Smooth muscle cell (in vitro differentiated cells): ENCODE measurements around the gene CHST8. TPM values are rescaled to one million over a fixed set of nuclear protein-coding genes. Genes with fewer than 3 reads are reported as not detected.

Experiments used
- DNase-seq: peaks from one replicate; lab custom pipeline; 2025; ENCODE audit not compliant: unreplicated experiment; lab: John Stamatoyannopoulos, UW
- H2AFZ ChIP-seq: fragments of 200-600 bp; sonication (generic); 2 replicates; pipeline ENCODE4 v1.6.0; 2016; ENCODE audit warnings: antibody characterized with exemption, low read depth, mild to moderate bottlenecking
- H3F3A ChIP-seq: fragments of 200-600 bp; sonication (generic); 2 replicates; pipeline ENCODE4 v1.6.0; 2017; ENCODE audit warnings: antibody characterized with exemption, low read depth
- H3K27ac ChIP-seq: fragments of 200-600 bp; sonication (generic); 2 replicates; pipeline ENCODE4 v1.5.1; 2016; ENCODE audit warnings: low read depth, mild to moderate bottlenecking
- H3K27me3 ChIP-seq: fragments of 200-600 bp; sonication (generic); 2 replicates; pipeline ENCODE4 v1.6.1; 2016; ENCODE audit warnings: low read depth, mild to moderate bottlenecking
- H3K36me3 ChIP-seq: fragments of 200-600 bp; sonication (generic); 2 replicates; pipeline ENCODE4 v1.5.1; 2016; ENCODE audit warnings: low read depth
- H3K4me1 ChIP-seq: fragments of 200-600 bp; sonication (generic); 2 replicates; pipeline ENCODE4 v1.5.1; 2016; ENCODE audit warnings: low read depth
- H3K4me2 ChIP-seq: fragments of 200-600 bp; sonication (generic); 2 replicates; pipeline ENCODE4 v1.6.0; 2016; ENCODE audit warnings: mild to moderate bottlenecking
- H3K4me3 ChIP-seq: fragments of 200-600 bp; sonication (generic); 2 replicates; pipeline ENCODE4 v1.5.1; 2016; ENCODE audit warnings: mild to moderate bottlenecking
- H3K79me2 ChIP-seq: fragments of 200-600 bp; sonication (generic); 2 replicates; pipeline ENCODE4 v1.6.0; 2016; ENCODE audit warnings: low read depth, mild to moderate bottlenecking
- H3K9ac ChIP-seq: fragments of 200-600 bp; sonication (generic); 2 replicates; pipeline ENCODE4 v1.6.0; 2016; ENCODE audit warnings: low read depth
- H3K9me3 ChIP-seq: fragments of 200-600 bp; sonication (generic); replicated peaks from 2 replicates; pipeline ENCODE4 v1.5.1; 2016; ENCODE audit warnings: low read depth
- H4K20me1 ChIP-seq: fragments of 200-600 bp; sonication (generic); 2 replicates; pipeline ENCODE4 v1.6.0; 2016; ENCODE audit warnings: low read depth
- CTCF ChIP-seq: fragments of 200-600 bp; sonication (generic); IDR thresholded peaks from 2 replicates; pipeline ENCODE4 v1.5.1; 2017; ENCODE audit warnings: borderline replicate concordance, mild to moderate bottlenecking, antibody characterized with exemption; ENCODE audit not compliant: insufficient read depth, poor library complexity, severe bottlenecking
- WGBS: methylation state at CpG from one replicate; pipeline ENCODE4 v1.1.7; 2016; ENCODE audit warnings: low lambda C conversion rate; 5-methylcytosine and 5-hydroxymethylcytosine counted together
- polyA plus RNA-seq: library from polyadenylated mRNA; unstranded; fragments of >200 nt; fragmentation: Nextera tagmentation; extraction: Ambion mirVana; gene quantifications from 2 replicates; pipeline ENCODE4 v1.2.1, GENCODE V29; 2016
- total RNA-seq: library from RNA; depleted of rRNA; stranded (reverse); fragments of >200 nt; gene quantifications from 2 replicates; pipeline ENCODE4 v1.2.3, GENCODE V29; 2014

CHST8 gene
- total and polyA plus RNA-seq, 2 experiments from 2014 or later = not detected

GRCh38 chr19:33620611-33621010, 1.1 kb upstream of the CHST8 start:
- no peak for DNase-seq
- no peaks in the 10 kb centered on the region for H3K36me3 ChIP-seq
- H2AFZ ChIP-seq = no peak overlapping the region
- no peak overlapping the region for H3K4me2 ChIP-seq
- H3K79me2 ChIP-seq = no peaks in the 10 kb centered on the region
- H3K27me3 ChIP-seq = peaks cover 74% of the 10 kb centered on the region
- H3K9ac ChIP-seq = no peak overlapping the region
- H3K27ac ChIP-seq = no peak overlapping the region
- peaks cover 11% of the 10 kb centered on the region for H3K4me1 ChIP-seq
- H3K4me3 ChIP-seq = no peak overlapping the region
- H4K20me1 ChIP-seq = no peaks in the 10 kb centered on the region
- no peaks in the 10 kb centered on the region for H3K9me3 ChIP-seq
- WGBS = 91% methylated on average over 4 of the region's 4 CpGs
- no peaks in the 10 kb centered on the region for H3F3A ChIP-seq
- TF ChIP-seq CTCF = no peak

- no peak overlapping the region for H3K27ac ChIP-seq
- H2AFZ ChIP-seq = no peak overlapping the region
- H3K36me3 ChIP-seq = no peaks in the 10 kb centered on the region
- H3K79me2 ChIP-seq = no peaks in the 10 kb centered on the region
- peaks cover 80% of the 10 kb centered on the region for H3K27me3 ChIP-seq
- no peak for TF ChIP-seq CTCF
- H3K9ac ChIP-seq = no peak overlapping the region
- H3F3A ChIP-seq = no peaks in the 10 kb centered on the region
- 23% methylated on average over 43 of the region's 60 CpGs for WGBS
- H3K4me3 ChIP-seq = peak overlapping the region; percentile 45
- no peaks in the 10 kb centered on the region for H4K20me1 ChIP-seq
- no peak for DNase-seq
- peak overlapping the region; percentile 92 for H3K4me2 ChIP-seq
- no peaks in the 10 kb centered on the region for H3K9me3 ChIP-seq
- H3K4me1 ChIP-seq = peaks cover 11% of the 10 kb centered on the region
Observed at GRCh38 chr19:33621065-33621785, 528 bp upstream of the CHST8 start.

- H3K36me3 ChIP-seq = no peaks in the 10 kb centered on the region
- H3F3A ChIP-seq = no peaks in the 10 kb centered on the region
- no peak overlapping the region for H2AFZ ChIP-seq
- WGBS = under 1% methylated on average over 34 of the region's 35 CpGs
- H3K79me2 ChIP-seq = no peaks in the 10 kb centered on the region
- H3K9ac ChIP-seq = no peak overlapping the region
- peaks cover 11% of the 10 kb centered on the region for H3K4me1 ChIP-seq
- H3K4me2 ChIP-seq = peak overlapping the region; percentile 92
- H3K27ac ChIP-seq = no peak overlapping the region
- no peaks in the 10 kb centered on the region for H3K9me3 ChIP-seq
- peaks cover 84% of the 10 kb centered on the region for H3K27me3 ChIP-seq
- H3K4me3 ChIP-seq = peak overlapping the region; percentile 45
- DNase-seq = no peak
- no peaks in the 10 kb centered on the region for H4K20me1 ChIP-seq
- TF ChIP-seq CTCF = no peak
Observed at GRCh38 chr19:33622505-33622808, 704 bp downstream of the CHST8 start.
